OCI-LY1 (cell line): ENCODE data around the gene PKD1L1.

Source experiments
- EZH2 ChIP-seq: fragments of 200-600 bp; sonication (generic), shearing (Covaris generic); IDR thresholded peaks from 2 replicates; pipeline ENCODE4 v1.8.0; 2017; ENCODE audit warnings: borderline replicate concordance, mixed run types, mild to moderate bottlenecking, antibody characterized with exemption, low read length, moderate library complexity, mixed read lengths
- TF ChIP-seq, protein P1 (sequence below): fragments of 200-600 bp; sonication (generic), shearing (Covaris generic); IDR thresholded peaks from 2 replicates; pipeline ENCODE4 v1.5.1; 2017; ENCODE audit warnings: mild to moderate bottlenecking, antibody characterized with exemption, low read length, moderate library complexity, mixed read lengths

DNA sequence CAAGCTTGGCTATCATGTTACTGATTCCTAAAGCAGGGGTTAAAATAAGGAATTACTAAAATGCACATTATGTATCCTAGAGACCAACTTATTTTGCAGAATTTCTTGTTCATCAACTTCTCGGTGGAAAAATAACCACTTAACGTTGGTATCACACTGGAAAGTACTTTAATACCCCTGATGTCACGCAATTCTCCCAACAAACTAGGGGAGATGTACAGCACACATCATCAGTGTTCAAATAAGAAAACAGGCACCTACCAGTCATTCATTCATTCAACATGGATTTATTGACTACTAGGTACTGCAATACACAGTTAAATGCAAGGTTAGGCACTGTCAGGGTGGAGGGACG lies 30.5 kb upstream of the PKD1L1 start:
- TF ChIP-seq, protein P1, sequence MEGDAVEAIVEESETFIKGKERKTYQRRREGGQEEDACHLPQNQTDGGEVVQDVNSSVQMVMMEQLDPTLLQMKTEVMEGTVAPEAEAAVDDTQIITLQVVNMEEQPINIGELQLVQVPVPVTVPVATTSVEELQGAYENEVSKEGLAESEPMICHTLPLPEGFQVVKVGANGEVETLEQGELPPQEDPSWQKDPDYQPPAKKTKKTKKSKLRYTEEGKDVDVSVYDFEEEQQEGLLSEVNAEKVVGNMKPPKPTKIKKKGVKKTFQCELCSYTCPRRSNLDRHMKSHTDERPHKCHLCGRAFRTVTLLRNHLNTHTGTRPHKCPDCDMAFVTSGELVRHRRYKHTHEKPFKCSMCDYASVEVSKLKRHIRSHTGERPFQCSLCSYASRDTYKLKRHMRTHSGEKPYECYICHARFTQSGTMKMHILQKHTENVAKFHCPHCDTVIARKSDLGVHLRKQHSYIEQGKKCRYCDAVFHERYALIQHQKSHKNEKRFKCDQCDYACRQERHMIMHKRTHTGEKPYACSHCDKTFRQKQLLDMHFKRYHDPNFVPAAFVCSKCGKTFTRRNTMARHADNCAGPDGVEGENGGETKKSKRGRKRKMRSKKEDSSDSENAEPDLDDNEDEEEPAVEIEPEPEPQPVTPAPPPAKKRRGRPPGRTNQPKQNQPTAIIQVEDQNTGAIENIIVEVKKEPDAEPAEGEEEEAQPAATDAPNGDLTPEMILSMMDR, result no peak
- TF ChIP-seq EZH2, result no peak
